GM11168 (cell line): ENCODE data around the gene ACKR4.
"Not testable (repeated sequence)": the region's sequence is repeated elsewhere in the genome, so short reads cannot be mapped to it uniquely, and the experiment has no call there.

Experiments used
- in situ Hi-C: fragments of 300-500 bp; cut with MboI; formaldehyde crosslinking; loops from one replicate; pipeline ENCODE4 v1.12.0; 2022; ENCODE audit warnings: low sequenced_read_pairs; ENCODE audit not compliant: unreplicated experiment

ACKR4 gene

DNA sequence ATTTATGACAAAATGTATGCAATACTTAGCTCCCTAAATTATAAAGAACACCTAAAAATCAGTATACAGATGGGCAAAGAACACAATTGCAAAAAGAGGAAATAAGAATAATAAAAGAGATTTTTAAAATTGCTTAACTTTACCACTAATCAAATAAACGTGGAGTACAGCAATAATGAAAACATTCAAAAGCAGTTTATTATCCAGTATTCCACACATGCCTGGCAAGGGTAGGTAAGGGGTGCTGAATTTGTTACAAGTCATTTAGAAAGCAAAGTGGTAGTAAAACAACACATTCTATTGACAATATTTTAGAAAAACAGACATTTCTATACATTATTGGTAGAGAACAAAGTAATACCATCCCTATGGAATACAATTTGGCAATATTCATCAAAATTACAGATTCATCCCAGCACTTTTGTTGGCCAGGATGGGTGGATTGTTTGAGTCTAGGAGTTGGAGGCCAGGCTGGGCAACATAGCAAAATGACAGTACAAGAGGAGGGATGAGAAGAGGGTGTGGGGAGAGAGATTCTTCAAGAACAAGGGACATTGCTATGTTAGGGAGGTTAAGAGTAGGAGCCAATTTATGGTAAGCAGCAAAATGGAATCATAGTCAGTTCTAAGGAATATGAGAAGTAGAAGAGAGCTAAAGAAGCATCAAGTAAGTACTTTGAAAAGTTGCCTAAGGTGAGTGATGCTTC lies 3.7 kb upstream of the ACKR4 start:
- in situ Hi-C loops: no loop called here

DNA sequence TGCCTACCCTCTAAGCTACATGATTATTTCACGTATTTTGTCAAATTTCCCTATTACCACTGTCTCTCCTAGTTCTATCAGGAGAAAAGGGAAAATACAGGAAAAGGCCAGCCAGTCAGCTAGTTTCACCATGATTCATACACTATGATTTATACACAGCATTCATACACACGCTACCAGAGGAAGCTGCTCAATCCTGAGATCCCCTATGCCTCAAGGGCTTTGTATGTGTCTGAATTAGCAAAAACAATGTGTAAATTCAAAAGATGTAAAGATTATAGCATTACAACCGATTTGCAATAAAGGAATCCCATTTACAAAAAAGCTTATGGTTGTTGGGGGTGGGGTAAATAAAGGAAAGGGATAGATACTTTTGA lies 3.1 kb upstream of the ACKR4 start:
- in situ Hi-C loops: no loop called here

DNA sequence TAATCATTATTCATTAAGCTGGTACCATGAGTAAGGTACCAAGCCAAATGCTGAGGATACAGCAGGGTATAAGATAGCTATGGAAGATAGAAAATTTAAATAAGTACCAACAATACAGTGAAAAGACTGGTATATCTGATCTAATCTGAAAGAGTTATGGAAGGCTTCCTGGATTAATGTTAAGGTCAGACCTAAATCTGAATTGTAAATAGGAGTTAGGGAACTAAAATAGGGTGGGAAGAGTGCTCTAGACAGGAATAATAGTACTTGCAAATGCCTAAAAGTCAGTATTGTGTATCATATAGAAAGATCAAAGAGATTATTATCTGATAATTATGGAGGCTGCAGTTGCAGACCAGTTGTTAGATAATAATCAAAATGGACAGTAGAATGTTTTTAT lies 2.6 kb upstream of the ACKR4 start:
- in situ Hi-C loops: no loop called here

DNA sequence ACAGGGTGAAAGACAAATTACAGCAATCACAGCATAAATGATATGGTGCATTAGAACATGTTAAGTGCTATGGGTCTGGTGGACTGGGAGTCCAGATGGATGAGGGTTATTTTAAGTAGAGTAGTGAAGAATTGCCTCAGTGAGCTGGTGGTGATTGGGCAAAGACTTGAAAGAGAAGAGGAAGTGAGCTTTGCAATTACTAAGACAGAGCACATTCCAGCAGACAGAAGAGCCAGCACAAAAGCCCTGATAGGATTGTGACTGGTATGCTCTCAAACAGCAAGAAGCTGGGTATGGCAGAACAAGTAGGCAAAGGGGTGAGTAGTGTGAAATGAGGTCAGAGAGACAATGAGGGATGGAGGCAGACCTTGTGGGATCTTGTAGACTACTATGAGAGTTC lies 2.1 kb upstream of the ACKR4 start:
- in situ Hi-C loops: no loop called here

DNA sequence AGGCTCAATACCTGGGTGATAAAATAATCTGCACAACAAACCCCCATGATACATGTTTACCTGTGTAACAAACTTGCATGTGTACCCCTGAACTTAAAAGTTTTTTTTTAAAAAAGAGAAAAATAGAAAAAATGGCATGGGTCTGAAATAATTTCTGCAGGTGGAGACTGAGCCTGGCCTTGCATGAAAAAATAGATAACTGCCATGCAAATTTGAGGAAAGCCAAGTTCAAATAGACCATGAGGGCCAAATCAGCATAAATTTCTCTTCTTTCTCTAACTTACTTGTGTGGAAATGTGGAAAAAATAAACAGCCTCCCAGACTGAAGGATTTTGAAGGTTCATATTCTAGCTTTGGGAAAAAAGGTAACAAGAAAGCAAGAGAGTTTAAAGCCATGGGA lies 744 bp upstream of the ACKR4 start:
- in situ Hi-C loops: no loop called here

DNA sequence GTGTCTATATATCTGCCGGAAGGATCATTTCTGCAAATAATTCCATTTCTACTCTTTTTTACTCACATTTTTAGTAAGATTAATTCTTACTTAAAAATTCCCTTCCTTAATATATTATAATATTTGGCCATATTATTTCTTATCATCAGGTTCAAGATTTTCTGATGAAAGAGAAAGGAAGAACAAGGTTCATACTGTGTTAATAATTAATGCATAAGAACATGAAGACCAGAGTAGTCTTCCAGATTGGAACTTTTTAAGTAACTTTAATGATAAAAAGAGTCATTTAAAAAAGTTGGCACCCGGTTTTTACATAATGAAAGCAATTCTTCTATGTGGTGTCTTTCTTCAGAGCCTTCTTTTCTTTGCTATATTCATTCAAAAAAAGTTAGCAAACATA lies 590 bp downstream of the ACKR4 start:
- in situ Hi-C loops: no loop called here

DNA sequence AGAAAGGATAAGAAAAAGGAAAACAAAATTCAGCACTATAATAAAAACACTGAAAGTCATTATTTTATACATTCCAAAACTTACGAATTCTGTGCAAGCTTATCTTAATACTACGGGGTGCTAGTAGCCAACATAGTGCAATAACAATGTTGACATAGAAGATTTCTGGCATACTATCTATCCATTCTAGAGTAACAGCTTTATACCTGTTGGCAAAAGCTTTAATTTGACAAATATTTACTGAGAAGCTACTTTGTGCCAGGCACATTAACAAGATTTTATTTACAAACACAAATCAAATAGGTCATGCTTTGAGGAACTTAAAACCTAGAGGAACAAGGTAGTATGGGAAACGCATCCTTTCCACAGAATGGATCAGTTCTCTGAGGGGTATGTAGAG lies 1.1 kb downstream of the ACKR4 start:
- in situ Hi-C loops: no loop called here

DNA sequence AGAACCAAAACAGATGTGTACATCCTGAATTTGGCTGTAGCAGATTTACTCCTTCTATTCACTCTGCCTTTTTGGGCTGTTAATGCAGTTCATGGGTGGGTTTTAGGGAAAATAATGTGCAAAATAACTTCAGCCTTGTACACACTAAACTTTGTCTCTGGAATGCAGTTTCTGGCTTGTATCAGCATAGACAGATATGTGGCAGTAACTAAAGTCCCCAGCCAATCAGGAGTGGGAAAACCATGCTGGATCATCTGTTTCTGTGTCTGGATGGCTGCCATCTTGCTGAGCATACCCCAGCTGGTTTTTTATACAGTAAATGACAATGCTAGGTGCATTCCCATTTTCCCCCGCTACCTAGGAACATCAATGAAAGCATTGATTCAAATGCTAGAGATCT lies 3.5 kb downstream of the ACKR4 start:
- in situ Hi-C loops: not testable (repeated sequence)

DNA sequence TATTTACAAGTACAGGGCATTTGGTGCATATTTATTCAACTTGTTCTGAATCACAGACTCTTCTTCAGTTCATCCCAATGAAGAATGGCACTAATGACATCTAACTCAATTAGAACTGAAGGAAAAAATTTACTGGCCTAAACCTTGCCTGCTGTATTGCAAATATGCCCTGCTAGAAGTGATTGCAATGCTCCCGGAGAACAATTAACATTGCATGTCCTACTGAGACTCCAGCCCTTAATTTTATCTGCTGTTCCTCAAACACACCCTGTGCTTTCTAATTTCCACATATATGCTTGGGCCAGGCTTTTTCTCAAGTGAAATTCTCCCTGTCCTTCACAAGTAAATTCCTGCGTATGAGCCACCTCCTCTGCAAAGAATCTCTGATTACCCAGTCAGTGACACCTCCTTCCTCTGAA lies 8.3 kb downstream of the ACKR4 start:
- in situ Hi-C loops: no loop called here

DNA sequence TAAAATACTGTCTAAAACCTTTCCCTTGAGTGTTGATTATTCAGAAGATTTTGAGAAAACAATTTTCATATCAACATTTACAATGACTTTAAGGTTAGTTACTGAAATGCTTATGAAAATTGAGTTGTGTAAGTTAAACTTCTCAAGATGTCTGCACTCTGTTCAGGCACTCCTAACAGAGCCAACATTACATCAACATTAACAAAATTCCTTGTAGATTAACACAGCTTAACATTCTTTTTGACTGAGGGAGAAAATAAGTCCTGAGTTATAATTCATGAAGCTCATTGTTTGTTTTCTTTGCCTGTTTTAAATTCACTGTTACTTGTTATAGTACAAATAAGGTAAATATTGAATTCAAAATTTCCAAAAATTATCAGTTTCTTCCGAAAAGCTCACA lies 9.0 kb downstream of the ACKR4 start:
- in situ Hi-C loops: no loop called here

DNA sequence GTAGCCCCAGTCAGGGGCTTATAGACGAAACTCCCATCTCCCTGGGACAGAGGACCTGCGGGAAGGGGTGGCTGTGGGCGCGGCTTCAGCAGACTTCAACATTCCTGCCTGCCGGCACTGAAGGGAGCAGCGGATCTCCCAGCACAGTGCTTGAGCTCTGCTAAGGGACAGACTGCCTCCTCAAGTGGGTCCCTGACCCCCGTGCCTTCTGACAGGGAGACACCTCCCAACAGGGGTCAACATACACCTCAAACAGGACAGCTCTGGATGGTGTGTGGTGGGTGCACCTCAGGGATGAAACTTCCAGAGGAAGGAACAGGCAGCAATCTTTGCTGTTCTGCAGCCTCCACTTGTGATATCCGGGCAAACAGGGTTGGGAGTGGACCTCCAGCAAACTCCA lies 9.6 kb downstream of the ACKR4 start:
- in situ Hi-C loops: not testable (repeated sequence)

DNA sequence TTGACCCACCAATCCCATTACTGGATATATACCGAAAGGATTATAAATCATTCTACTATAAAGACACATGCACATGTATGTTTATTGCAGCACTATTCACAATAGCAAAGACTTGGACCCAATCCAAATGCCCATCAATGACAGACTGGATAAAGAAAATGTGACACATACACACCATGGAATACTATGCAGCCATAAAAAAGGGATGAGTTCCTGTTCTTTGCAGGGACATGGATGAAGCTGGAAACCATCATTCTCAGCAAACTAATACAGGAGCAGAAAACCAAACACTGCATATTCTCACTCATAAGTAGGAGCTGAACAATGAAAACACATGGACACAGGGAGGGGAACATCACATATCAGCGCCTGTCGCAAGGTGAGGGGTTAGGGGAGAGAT lies 18.2 kb downstream of the ACKR4 start:
- in situ Hi-C loops: not testable (repeated sequence)

DNA sequence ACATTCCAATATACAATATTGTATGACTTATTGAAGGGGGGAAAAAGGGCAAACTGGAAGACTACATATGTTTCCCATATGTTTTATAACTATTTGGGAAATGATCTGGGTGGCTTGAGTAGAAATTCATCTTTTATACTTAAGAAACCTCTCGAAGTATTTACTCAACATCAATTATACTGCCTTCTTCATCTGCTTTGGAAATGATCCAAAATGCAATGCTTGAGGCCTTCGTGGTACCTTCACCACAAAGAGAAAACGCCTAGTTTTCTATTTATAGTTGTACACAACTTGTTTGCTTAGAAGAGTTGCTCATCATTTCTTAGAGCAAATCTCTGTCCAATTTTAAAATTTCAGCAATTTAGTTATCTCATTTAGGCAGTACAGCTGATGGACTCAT lies 18.8 kb downstream of the ACKR4 start:
- in situ Hi-C loops: no loop called here

DNA sequence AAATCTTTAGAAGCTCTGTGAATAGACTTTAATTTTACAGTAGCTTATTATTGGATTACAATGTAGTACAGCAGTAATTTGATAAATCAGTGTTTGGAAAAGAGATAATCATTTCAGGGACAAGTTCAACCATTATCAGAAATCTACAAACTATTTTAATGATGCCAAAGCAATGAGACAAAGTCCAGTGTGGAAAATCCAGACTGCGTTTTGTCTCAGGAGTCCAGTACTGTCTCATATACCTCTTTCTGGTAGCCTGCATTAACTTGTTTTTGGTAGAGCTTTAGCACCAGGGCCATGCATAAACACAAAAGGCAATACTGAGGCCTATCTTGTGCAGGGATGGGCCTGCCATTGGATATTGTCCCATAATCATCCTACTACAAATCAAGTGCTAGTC lies 19.7 kb downstream of the ACKR4 start:
- in situ Hi-C loops: no loop called here

DNA sequence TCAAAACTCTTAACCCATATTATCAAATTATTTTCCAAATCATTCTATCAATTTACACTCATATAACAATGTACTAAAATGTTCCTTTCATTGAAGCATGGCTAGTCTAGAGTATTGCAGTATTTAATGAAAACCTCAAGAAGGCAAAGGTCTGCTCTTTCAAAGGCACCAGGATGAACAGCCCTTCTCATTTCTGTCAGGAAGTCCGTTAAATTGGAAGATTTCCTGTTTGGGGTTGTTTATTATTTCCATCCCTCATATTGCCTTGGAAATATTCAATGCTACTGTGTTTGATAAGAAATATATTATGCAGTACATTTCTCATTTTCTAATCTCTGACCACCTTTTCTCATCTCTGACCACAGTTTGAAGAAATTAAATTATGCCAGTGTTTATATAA lies 25.1 kb downstream of the ACKR4 start:
- in situ Hi-C loops: no loop called here

DNA sequence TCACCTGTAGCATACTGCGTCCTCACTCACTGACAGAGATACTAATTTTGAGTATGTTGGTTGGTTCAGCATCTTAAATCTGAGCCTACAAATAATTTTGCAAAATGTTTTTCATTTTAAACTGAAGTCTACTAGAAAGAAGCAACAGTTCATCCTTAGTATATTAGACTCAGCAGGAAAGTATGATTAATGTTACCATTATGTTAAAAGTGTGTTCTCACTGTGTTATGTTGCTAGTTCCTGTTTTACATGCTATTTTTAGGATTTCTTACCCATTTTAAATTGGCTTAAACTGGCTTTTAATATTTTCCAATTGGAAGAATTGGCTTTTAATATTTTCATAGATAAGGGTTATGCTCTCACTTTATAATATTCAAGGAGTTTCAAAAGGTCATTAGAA lies 25.7 kb downstream of the ACKR4 start:
- in situ Hi-C loops: no loop called here

DNA sequence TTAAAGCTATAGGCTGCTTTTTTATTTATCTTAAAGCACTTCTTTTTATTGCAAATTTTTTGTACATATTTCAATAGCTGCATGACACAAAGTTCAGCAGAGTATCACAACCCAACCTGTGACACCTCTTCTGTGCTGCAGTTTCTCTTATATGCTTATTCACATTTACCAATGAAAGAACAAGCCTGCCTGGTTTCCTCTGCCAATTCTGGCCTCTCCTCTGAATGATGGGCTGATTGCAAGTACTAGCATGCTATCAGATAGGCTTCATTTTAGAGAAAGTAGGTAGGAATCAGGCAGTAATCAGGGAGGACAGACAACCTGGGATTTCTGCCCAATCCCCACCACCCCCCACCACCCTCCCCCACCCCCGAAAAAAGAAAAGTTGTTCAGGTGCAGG lies 26.6 kb downstream of the ACKR4 start:
- in situ Hi-C loops: no loop called here

DNA sequence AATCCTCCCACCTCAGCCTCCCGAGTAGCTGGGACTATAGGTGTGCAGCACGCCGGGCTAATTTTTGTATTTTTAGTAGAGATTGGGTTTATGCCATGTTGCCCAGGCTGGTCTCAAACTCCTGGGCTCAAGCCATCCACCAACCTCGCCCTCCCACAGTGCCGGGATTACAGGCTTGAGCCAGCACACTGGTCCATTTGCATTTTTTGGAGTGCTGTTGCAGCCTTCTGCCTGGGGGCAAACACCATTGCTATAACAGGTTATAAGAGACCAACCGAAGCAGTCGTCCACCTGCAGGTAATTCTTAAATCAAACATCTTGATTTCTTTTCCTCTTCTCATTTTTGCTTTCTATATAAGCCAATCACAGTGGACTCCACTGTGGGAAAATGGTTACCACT lies 27.7 kb downstream of the ACKR4 start:
- in situ Hi-C loops: no loop called here

DNA sequence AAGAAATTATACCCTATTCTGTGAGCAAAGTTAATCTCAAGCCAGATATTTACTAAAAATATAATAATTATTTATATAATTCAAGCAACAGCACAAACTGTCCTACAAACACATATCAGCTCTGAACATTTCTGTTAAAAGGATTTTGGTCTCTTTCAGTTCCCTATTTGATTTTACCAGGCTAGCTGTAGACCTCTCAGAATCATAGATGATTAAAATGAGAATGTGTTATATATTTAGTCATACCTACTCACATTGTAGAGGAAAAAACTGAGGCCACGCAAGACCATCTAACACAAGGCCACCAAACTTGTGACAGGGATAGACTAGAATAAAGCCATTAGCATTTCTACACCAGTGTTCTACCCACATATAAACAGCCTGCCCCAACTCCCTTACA lies 28.5 kb downstream of the ACKR4 start:
- in situ Hi-C loops: no loop called here

DNA sequence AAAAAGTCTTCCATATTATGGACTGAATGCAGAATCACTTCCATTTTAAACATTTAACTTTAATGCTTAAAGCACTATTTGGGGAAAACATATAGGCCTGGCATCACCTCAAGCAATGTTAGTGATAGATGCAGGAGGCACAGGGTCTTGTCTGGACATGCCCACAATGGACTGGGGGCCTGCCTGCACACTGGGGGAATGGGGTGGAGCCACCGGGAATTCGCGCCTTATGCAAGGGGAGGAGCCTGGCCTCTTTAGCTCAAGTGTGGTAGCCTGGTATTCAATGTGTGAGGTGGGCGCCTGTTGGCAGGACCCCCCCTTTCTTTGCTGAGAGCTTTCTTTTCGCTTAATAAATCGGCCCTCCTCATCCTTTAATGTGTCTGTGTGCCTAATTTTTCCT lies 29.9 kb downstream of the ACKR4 start:
- in situ Hi-C loops: no loop called here

DNA sequence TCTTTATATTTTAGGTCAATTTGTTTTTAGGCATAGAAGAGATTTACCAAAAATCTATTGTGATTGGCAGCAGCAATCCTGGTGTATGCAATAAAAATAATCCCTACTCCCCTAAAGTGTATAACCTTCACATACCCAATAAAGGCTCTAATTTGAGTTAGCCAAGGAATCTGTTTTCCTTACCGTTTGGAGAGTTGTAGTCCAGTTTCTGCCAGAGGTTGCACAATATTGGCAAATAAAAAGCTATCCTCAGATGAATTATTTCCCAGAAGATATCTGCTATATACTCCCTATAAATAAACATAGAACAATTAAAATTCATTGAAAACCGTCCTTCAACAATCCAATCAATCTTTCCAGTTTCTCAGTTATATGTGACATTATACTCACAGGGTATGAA lies 31.1 kb downstream of the ACKR4 start:
- in situ Hi-C loops: no loop called here

DNA sequence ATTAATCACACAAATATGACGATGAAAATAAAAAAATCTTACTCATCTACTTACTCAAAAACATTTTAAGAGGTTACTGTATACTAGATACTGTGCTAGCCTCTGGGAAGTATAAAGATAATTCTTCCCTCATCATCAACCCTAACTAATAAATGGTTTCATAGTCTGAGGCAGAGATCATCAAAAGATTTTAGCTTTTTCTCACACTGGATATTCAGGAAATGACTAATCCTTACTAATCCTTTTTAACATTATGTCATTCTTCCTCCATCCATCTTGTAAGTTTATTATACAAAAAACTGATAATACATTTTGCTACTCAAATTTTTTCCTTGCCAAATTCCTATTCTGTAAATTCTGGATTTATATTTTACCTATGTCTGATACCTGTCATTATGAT lies 32.9 kb downstream of the ACKR4 start:
- in situ Hi-C loops: no loop called here

DNA sequence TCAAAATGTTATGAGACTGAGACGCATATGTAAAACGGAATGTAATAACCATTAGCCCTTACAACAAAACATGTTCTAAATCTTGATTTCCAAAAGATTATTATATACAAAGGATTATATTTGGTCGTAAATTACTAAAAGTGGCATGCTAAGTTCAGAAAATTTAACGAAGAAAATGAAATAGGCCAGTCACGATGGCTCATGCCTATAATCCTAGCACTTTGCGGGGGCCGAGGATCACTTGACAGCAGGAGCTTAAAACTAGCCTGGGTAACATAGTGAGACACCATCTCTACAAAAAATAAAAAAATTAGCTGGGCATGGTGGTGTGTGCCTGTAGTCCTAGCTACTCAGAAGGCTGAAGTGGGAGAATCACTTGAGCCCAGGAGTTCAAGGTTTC lies 33.5 kb downstream of the ACKR4 start:
- in situ Hi-C loops: no loop called here
